H9 (cell line): ENCODE data around the gene MMP15. TPM values are rescaled to one million over a fixed set of nuclear protein-coding genes. Genes with fewer than 3 reads are reported as not detected.

Source experiments
- DNase-seq: peaks from one replicate; pipeline ENCODE4 v3.0.0-alpha.2; 2017
- H2AFZ ChIP-seq: one replicate; pipeline ENCODE4 v1.6.1; 2013; ENCODE audit warnings: mild to moderate bottlenecking, low read length, control low read depth, moderate library complexity
- H2AK5ac ChIP-seq: 2 replicates; pipeline ENCODE4 v1.6.1; 2013; ENCODE audit warnings: low read length, control low read depth, mixed read lengths; ENCODE audit not compliant: insufficient read length
- H2BK120ac ChIP-seq: one replicate; pipeline ENCODE4 v1.6.1; 2013; ENCODE audit warnings: low read depth, mild to moderate bottlenecking, low read length, control low read depth, inconsistent platforms; ENCODE audit not compliant: poor library complexity, severe bottlenecking
- H2BK12ac ChIP-seq: 2 replicates; pipeline ENCODE4 v1.6.1; 2013; ENCODE audit warnings: low read length, control low read depth, mixed read lengths, low read depth; ENCODE audit not compliant: insufficient read length
- H2BK15ac ChIP-seq: 2 replicates; pipeline ENCODE4 v1.6.1; 2013; ENCODE audit warnings: low read depth, low read length, control low read depth
- H2BK20ac ChIP-seq: one replicate; pipeline ENCODE4 v1.6.1; 2013; ENCODE audit warnings: low read depth, mild to moderate bottlenecking, low read length, control low read depth, inconsistent platforms; ENCODE audit not compliant: poor library complexity, severe bottlenecking
- H2BK5ac ChIP-seq: 2 replicates; pipeline ENCODE4 v1.6.1; 2013; ENCODE audit warnings: low read length, control low read depth, mixed read lengths; ENCODE audit not compliant: insufficient read length
- H3K14ac ChIP-seq: 2 replicates; pipeline ENCODE4 v1.6.1; 2013; ENCODE audit warnings: low read length, control low read depth; ENCODE audit not compliant: insufficient read depth
- H3K18ac ChIP-seq: 2 replicates; pipeline ENCODE4 v1.6.1; 2013; ENCODE audit warnings: low read depth, mild to moderate bottlenecking, mixed read lengths, low read length, control low read depth; ENCODE audit not compliant: insufficient read length
- H3K23ac ChIP-seq: 2 replicates; pipeline ENCODE4 v1.6.1; 2013; ENCODE audit warnings: low read length, control low read depth, mixed read lengths, low read depth; ENCODE audit not compliant: insufficient read length
- H3K23me2 ChIP-seq: 2 replicates; pipeline ENCODE4 v1.6.1; 2013; ENCODE audit warnings: low read depth, mild to moderate bottlenecking, mixed read lengths, low read length, control low read depth; ENCODE audit not compliant: insufficient read length, poor library complexity, severe bottlenecking
- H3K27ac ChIP-seq: 2 replicates; pipeline ENCODE4 v1.5.1; 2013; ENCODE audit warnings: low read length, control low read depth, mixed read lengths, low read depth; ENCODE audit not compliant: insufficient read length
- H3K27me3 ChIP-seq: 2 replicates; pipeline ENCODE4 v1.6.1; 2013; ENCODE audit warnings: low read length, control low read depth, inconsistent platforms; ENCODE audit not compliant: insufficient read depth
- H3K4ac ChIP-seq: 2 replicates; pipeline ENCODE4 v1.6.1; 2013; ENCODE audit warnings: low read depth, mild to moderate bottlenecking, control low read depth, inconsistent platforms, low read length, moderate library complexity
- H3K4me1 ChIP-seq: 2 replicates; pipeline ENCODE4 v1.6.1; 2013; ENCODE audit warnings: low read length, control low read depth, inconsistent platforms; ENCODE audit not compliant: insufficient read depth
- H3K4me2 ChIP-seq: 2 replicates; pipeline ENCODE4 v1.6.1; 2013; ENCODE audit warnings: low read length, control low read depth, mixed read lengths; ENCODE audit not compliant: insufficient read length, insufficient read depth
- H3K56ac ChIP-seq: 2 replicates; pipeline ENCODE4 v1.6.1; 2013; ENCODE audit warnings: low read depth, mild to moderate bottlenecking, mixed read lengths, low read length, control low read depth; ENCODE audit not compliant: insufficient read length
- H3K79me1 ChIP-seq: 2 replicates; pipeline ENCODE4 v1.6.1; 2013; ENCODE audit warnings: low read depth, mild to moderate bottlenecking, moderate library complexity, low read length, control low read depth, inconsistent platforms; ENCODE audit not compliant: insufficient read depth, poor library complexity, severe bottlenecking
- H3K79me2 ChIP-seq: 2 replicates; pipeline ENCODE4 v1.6.1; 2013; ENCODE audit warnings: low read length, control low read depth, inconsistent platforms; ENCODE audit not compliant: insufficient read depth
- H3K9ac ChIP-seq: 2 replicates; pipeline ENCODE4 v1.6.1; 2013; ENCODE audit warnings: low read length, control low read depth, mixed read lengths; ENCODE audit not compliant: insufficient read length; ENCODE audit errors: extremely low read depth
- H3K9me3 ChIP-seq: one replicate; pipeline ENCODE4 v1.6.1; 2013; ENCODE audit warnings: low read depth, low read length, inconsistent platforms; ENCODE audit not compliant: control insufficient read depth
- H3T11ph ChIP-seq: one replicate; pipeline ENCODE4 v1.6.1; 2013; ENCODE audit warnings: mild to moderate bottlenecking, low read length, control low read depth, inconsistent platforms
- H4K20me1 ChIP-seq: one replicate; pipeline ENCODE4 v1.6.1; 2013; ENCODE audit not compliant: control insufficient read depth, insufficient read length, insufficient read depth
- H4K5ac ChIP-seq: 2 replicates; pipeline ENCODE4 v1.6.1; 2013; ENCODE audit warnings: low read depth, mild to moderate bottlenecking, mixed read lengths, low read length, control low read depth; ENCODE audit not compliant: insufficient read length
- H4K8ac ChIP-seq: replicated peaks from 2 replicates; pipeline ENCODE4 v1.6.1; 2013; ENCODE audit warnings: low read length, control low read depth, mixed read lengths, low read depth; ENCODE audit not compliant: insufficient read length
- H4K91ac ChIP-seq: 2 replicates; pipeline ENCODE4 v1.6.1; 2013; ENCODE audit warnings: low read depth, mild to moderate bottlenecking, moderate library complexity, mixed read lengths, low read length, control low read depth; ENCODE audit not compliant: insufficient read length
- H3K27ac Mint-ChIP-seq, 3 experiments: 2 replicates in 2 of 3; 3 replicates in 1 of 3; pipeline ENCODE4 v1.8.0; 2020 to 2021; ENCODE audit warnings: mixed read lengths in 3 of 3, mild to moderate bottlenecking in 1 of 3, moderate library complexity in 1 of 3
- H3K27me3 Mint-ChIP-seq: 2 replicates; pipeline ENCODE4 v1.8.0; 2021; ENCODE audit warnings: low read depth, mild to moderate bottlenecking, moderate library complexity, mixed read lengths
- H3K36me3 Mint-ChIP-seq, 3 experiments: 2 replicates in 2 of 3; 3 replicates in 1 of 3; pipeline ENCODE4 v1.8.0; 2020 to 2021; ENCODE audit warnings: low read depth in 3 of 3, mixed read lengths in 3 of 3; ENCODE audit not compliant: insufficient read depth in 1 of 3
- H3K4me1 Mint-ChIP-seq, 2 experiments: 2 replicates each; pipeline ENCODE4 v1.8.0; 2020; ENCODE audit warnings: mixed read lengths in 2 of 2
- H3K4me3 Mint-ChIP-seq, 2 experiments: 2 replicates in 1 of 2; 3 replicates in 1 of 2; pipeline ENCODE4 v1.8.0; 2020 to 2021; ENCODE audit warnings: mild to moderate bottlenecking in 2 of 2, mixed read lengths in 2 of 2, moderate library complexity in 1 of 2
- H3K9me3 Mint-ChIP-seq, 2 experiments: 2 replicates in 1 of 2; 3 replicates in 1 of 2; pipeline ENCODE4 v1.8.0; 2020; ENCODE audit warnings: mild to moderate bottlenecking in 2 of 2, mixed read lengths in 2 of 2, moderate library complexity in 1 of 2
- WGBS: extraction: QIAGEN DNeasy Blood & Tissue Kit; methylation state at CpG from one replicate; pipeline ENCODE4 v1.1.7; 2013; ENCODE audit warnings: missing lambda C conversion rate, low lambda C conversion rate, mixed read lengths; ENCODE audit not compliant: insufficient read length; ENCODE audit errors: extremely low coverage; 5-methylcytosine and 5-hydroxymethylcytosine counted together
- total RNA-seq: library from RNA; stranded (reverse); gene quantifications from 2 replicates; pipeline ENCODE4 v1.2.1, GENCODE V29; 2021
- TF ChIP-seq, protein P1 (sequence below): fragments of 200-600 bp; sonication (generic); conservative IDR thresholded peaks from 3 replicates; pipeline ENCODE4 v1.8.0; 2021; ENCODE audit warnings: antibody characterized with exemption, mild to moderate bottlenecking

Gene MMP15
- total RNA-seq, 1 experiment from 2014 or later: 32.9 TPM

DNA sequence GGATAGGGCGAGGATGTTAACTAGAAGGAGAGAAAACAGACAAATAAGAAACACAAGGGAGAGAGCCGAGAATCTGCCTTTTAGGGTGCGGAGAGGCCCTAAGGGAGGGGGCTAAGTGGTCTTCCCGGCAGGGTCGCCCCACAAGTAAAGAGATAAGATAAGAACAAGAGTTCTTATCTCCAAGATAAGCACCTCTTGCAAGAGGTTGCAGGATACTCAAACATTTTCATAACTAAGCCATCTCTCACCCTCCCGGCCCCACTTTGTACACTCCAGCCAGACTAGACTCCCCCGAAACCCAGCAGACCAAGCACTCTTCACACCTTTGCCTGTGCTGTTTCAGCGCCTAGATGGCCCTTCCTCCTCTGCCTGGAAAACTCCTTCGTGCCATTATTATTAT lies 39.4 kb upstream of the MMP15 start:
- Histone ChIP-seq H4K5ac (no peak overlapping the region), H2BK20ac (no peak overlapping the region), H3K18ac (no peak overlapping the region), H2BK120ac (no peak overlapping the region), H3K4ac (no peak overlapping the region), H3K79me1 (no peaks in the 10 kb centered on the region), H2AFZ (no peak overlapping the region), H2AK5ac (no peak overlapping the region), H3K14ac (no peak overlapping the region), H4K91ac (no peak overlapping the region), H3K79me2 (no peaks in the 10 kb centered on the region), H3T11ph (no peak overlapping the region), H4K20me1 (no peaks in the 10 kb centered on the region), H3K4me2 (peak overlapping the region; percentile 71), H2BK15ac (no peak overlapping the region), H3K9me3 (no peaks in the 10 kb centered on the region), H3K27me3 (peaks cover 11% of the 10 kb centered on the region; the same call in 1 of the 2 replicates), H3K23me2 (peaks cover 16% of the 10 kb centered on the region), H3K23ac (no peak overlapping the region), H2BK12ac (no peak overlapping the region), H4K8ac (no peak overlapping the region), H2BK5ac (no peak overlapping the region), H3K56ac (no peak overlapping the region), H3K4me1 (no peaks in the 10 kb centered on the region), H3K9ac (no peak overlapping the region), H3K27ac (no peak overlapping the region)
- Mint-ChIP-seq H3K9me3 (no peaks in the 10 kb centered on the region), H3K36me3 (no peaks in the 10 kb centered on the region; a peak in 1 of 7 replicates), H3K27me3 (peaks cover 54% of the 10 kb centered on the region), H3K4me3 (peak overlapping the region; percentile 79 to 93), H3K27ac (no peak overlapping the region), H3K4me1 (peaks cover 3 to 9% of the 10 kb centered on the region in 2 experiments; a peak in 3 of 4 replicates)
- TF ChIP-seq, protein P1, sequence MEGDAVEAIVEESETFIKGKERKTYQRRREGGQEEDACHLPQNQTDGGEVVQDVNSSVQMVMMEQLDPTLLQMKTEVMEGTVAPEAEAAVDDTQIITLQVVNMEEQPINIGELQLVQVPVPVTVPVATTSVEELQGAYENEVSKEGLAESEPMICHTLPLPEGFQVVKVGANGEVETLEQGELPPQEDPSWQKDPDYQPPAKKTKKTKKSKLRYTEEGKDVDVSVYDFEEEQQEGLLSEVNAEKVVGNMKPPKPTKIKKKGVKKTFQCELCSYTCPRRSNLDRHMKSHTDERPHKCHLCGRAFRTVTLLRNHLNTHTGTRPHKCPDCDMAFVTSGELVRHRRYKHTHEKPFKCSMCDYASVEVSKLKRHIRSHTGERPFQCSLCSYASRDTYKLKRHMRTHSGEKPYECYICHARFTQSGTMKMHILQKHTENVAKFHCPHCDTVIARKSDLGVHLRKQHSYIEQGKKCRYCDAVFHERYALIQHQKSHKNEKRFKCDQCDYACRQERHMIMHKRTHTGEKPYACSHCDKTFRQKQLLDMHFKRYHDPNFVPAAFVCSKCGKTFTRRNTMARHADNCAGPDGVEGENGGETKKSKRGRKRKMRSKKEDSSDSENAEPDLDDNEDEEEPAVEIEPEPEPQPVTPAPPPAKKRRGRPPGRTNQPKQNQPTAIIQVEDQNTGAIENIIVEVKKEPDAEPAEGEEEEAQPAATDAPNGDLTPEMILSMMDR: no peak
- no CpG with 5 or more reads among the region's 9 CpGs for WGBS
- DNase-seq: no peak
